ENCODE data around the gene AKAP13.

The AKAP13 gene

GRCh38 chr15:85748176-85748575 is 367.8 kb downstream of the AKAP13 start:
- no peak for DNase-seq (ENCODE audit: insufficient read length, low spot score)
- TF ChIP-seq CTCF (IDR thresholded peaks at IDR 0.05; ENCODE audit: insufficient read depth, missing control alignments): no peak
- FAIRE-seq: no peak

- DNase-seq (ENCODE audit: insufficient read length, low spot score): no peak
- FAIRE-seq: no peak
- TF ChIP-seq CTCF (IDR thresholded peaks at IDR 0.05; ENCODE audit: insufficient read depth, missing control alignments): no peak
These were observed 368.3 kb downstream of the AKAP13 start for GRCh38 chr15:85748729-85749128.

- FAIRE-seq: no peak
- no peak for DNase-seq (ENCODE audit: insufficient read length, low spot score)
- TF ChIP-seq CTCF (IDR thresholded peaks at IDR 0.05; ENCODE audit: insufficient read depth, missing control alignments): no peak
These were observed 369.1 kb downstream of the AKAP13 start for GRCh38 chr15:85749261-85750151.

GRCh38 chr15:85750319-85751290 is 370.2 kb downstream of the AKAP13 start:
- no peak for TF ChIP-seq CTCF (IDR thresholded peaks at IDR 0.05; ENCODE audit: insufficient read depth, missing control alignments)
- DNase-seq (ENCODE audit: insufficient read length, low spot score) (no peak), FAIRE-seq (no peak)

GRCh38 chr15:85751291-85752123 is 371.1 kb downstream of the AKAP13 start:
- FAIRE-seq (no peak), DNase-seq (ENCODE audit: insufficient read length, low spot score) (no peak)
- TF ChIP-seq CTCF (IDR thresholded peaks at IDR 0.05; ENCODE audit: insufficient read depth, missing control alignments): no peak

GRCh38 chr15:85752124-85752475 is 371.7 kb downstream of the AKAP13 start:
- DNase-seq (ENCODE audit: insufficient read length, low spot score) (no peak), FAIRE-seq (no peak)
- no peak for TF ChIP-seq CTCF (IDR thresholded peaks at IDR 0.05; ENCODE audit: insufficient read depth, missing control alignments)

All from D721Med (cell line).